OCI-LY3 (cell line): ENCODE measurements around the gene PPP1R1C.

ENCODE experiments used
- H2AFZ ChIP-seq: fragments of 200-600, 300-600 bp; shearing (Covaris generic); 2 replicates; pipeline ENCODE4 v1.6.0; 2014; ENCODE audit warnings: antibody characterized with exemption, low read depth, low read length
- H3K27ac ChIP-seq: fragments of 200-600, 300-600 bp; sonication (generic); 2 replicates; pipeline ENCODE4 v1.5.1; 2014; ENCODE audit warnings: mild to moderate bottlenecking, low read length, moderate library complexity, mixed read lengths
- H3K27me3 ChIP-seq: fragments of 200-600, 300-600 bp; sonication (generic); 2 replicates; pipeline ENCODE4 v1.6.1; 2014; ENCODE audit warnings: low read depth, low read length, mixed read lengths
- H3K36me3 ChIP-seq: fragments of 200-600, 300-600 bp; sonication (generic); replicated peaks from 2 replicates; pipeline ENCODE3; 2014; ENCODE audit warnings: low read depth, low read length, mixed read lengths
- H3K4me1 ChIP-seq: fragments of 300-600, 200-600 bp; sonication (generic); 2 replicates; pipeline ENCODE4 v1.6.1; 2014; ENCODE audit warnings: low read length, mixed read lengths
- H3K4me2 ChIP-seq: fragments of 200-600, 300-600 bp; sonication (generic); 2 replicates; pipeline ENCODE4 v1.6.1; 2014; ENCODE audit warnings: low read length, mixed read lengths
- H3K4me3 ChIP-seq: fragments of 300-600, 200-600 bp; sonication (generic); 2 replicates; pipeline ENCODE4 v1.5.1; 2014; ENCODE audit warnings: antibody characterized with exemption, mild to moderate bottlenecking, low read length, moderate library complexity
- H3K79me2 ChIP-seq: fragments of 300-600, 200-600 bp; shearing (Covaris generic); 2 replicates; pipeline ENCODE4 v1.6.1; 2014; ENCODE audit warnings: mild to moderate bottlenecking, low read length, mixed read lengths
- H3K9ac ChIP-seq: fragments of 300-600, 200-600 bp; shearing (Covaris generic); 2 replicates; pipeline ENCODE4 v1.6.0; 2014; ENCODE audit warnings: mild to moderate bottlenecking, low read length, moderate library complexity
- H3K9me3 ChIP-seq: fragments of 200-600, 300-600 bp; shearing (Covaris generic); 2 replicates; pipeline ENCODE4 v1.6.1; 2014; ENCODE audit warnings: low read length, mixed read lengths; ENCODE audit not compliant: insufficient read depth
- H4K20me1 ChIP-seq: fragments of 200-600, 300-600 bp; sonication (generic); 2 replicates; pipeline ENCODE4 v1.6.1; 2016; ENCODE audit warnings: low read length, mixed read lengths; ENCODE audit not compliant: insufficient read depth
- CTCF ChIP-seq: fragments of 200-600, 300-600 bp; sonication (generic); IDR thresholded peaks from 2 replicates; pipeline ENCODE4 v1.5.1; 2014; ENCODE audit warnings: antibody characterized with exemption, low read length, low read depth
- EZH2phosphoT487 ChIP-seq: fragments of 200-600 bp; shearing (Covaris generic); IDR thresholded peaks from 2 replicates; pipeline ENCODE4 v1.6.1; 2018; ENCODE audit warnings: antibody characterized with exemption, mixed run types, low read depth

The PPP1R1C gene

GRCh38 chr2:182004945-182005520, 19.4 kb downstream of the PPP1R1C start:
- TF ChIP-seq EZH2phosphoT487, result no peak
- TF ChIP-seq CTCF, result no peak
- H3K27ac ChIP-seq, result no peak overlapping the region
- H3K4me1 ChIP-seq, result no peaks in the 10 kb centered on the region

GRCh38 chr2:182006595-182007341, 21.1 kb downstream of the PPP1R1C start:
- Histone ChIP-seq H3K9ac (no peak overlapping the region), H3K79me2 (no peaks in the 10 kb centered on the region), H3K27ac (no peak overlapping the region), H3K4me2 (no peak overlapping the region), H3K4me3 (no peak overlapping the region), H2AFZ (no peak overlapping the region), H3K27me3 (no peaks in the 10 kb centered on the region), H3K9me3 (no peaks in the 10 kb centered on the region), H4K20me1 (no peaks in the 10 kb centered on the region), H3K36me3 (peaks cover 2% of the 10 kb centered on the region), H3K4me1 (no peaks in the 10 kb centered on the region)
- TF ChIP-seq CTCF (no peak), EZH2phosphoT487 (no peak)

More at GRCh38 chr2:182004945-182005520, 19.4 kb downstream of the PPP1R1C start:
- Histone ChIP-seq H3K9ac (no peak overlapping the region), H3K79me2 (no peaks in the 10 kb centered on the region), H3K27me3 (no peaks in the 10 kb centered on the region), H3K9me3 (no peaks in the 10 kb centered on the region), H4K20me1 (no peaks in the 10 kb centered on the region), H3K4me3 (no peak overlapping the region), H3K36me3 (no peaks in the 10 kb centered on the region), H3K4me2 (no peak overlapping the region), H2AFZ (no peak overlapping the region)

GRCh38 chr2:182014284-182014683, 28.6 kb downstream of the PPP1R1C start:
- Histone ChIP-seq H3K27me3 (no peaks in the 10 kb centered on the region), H3K79me2 (no peaks in the 10 kb centered on the region), H3K9ac (no peak overlapping the region), H3K4me3 (no peak overlapping the region), H3K27ac (no peak overlapping the region), H2AFZ (no peak overlapping the region), H4K20me1 (no peaks in the 10 kb centered on the region), H3K4me2 (no peak overlapping the region), H3K36me3 (peaks cover 5% of the 10 kb centered on the region), H3K9me3 (no peaks in the 10 kb centered on the region; the same call in 1 of the 2 replicates), H3K4me1 (no peaks in the 10 kb centered on the region)
- TF ChIP-seq EZH2phosphoT487 (no peak), CTCF (no peak)

GRCh38 chr2:182015334-182016109, 29.9 kb downstream of the PPP1R1C start:
- no peak overlapping the region for H3K4me2 ChIP-seq
- no peak overlapping the region for H3K9ac ChIP-seq
- H3K4me3 ChIP-seq, result no peak overlapping the region
- TF ChIP-seq CTCF, result no peak
- TF ChIP-seq EZH2phosphoT487, result no peak
- H3K4me1 ChIP-seq, result peaks cover 2% of the 10 kb centered on the region
- H3K27me3 ChIP-seq, result no peaks in the 10 kb centered on the region
- no peak overlapping the region for H3K27ac ChIP-seq
- H4K20me1 ChIP-seq, result no peaks in the 10 kb centered on the region
- H3K9me3 ChIP-seq, result no peaks in the 10 kb centered on the region; the same call in 1 of the 2 replicates
- no peak overlapping the region for H2AFZ ChIP-seq
- H3K79me2 ChIP-seq, result no peaks in the 10 kb centered on the region
- H3K36me3 ChIP-seq, result peaks cover 5% of the 10 kb centered on the region
